Measurements from ENCODE around the gene NFAT5. TPM values are rescaled to one million over a fixed set of nuclear protein-coding genes. Genes with fewer than 3 reads are reported as not detected.
A peak's percentile ranks its signal among the peaks of the same experiment; 100 is the strongest.
"Not testable (repeated sequence)": the region's sequence is repeated elsewhere in the genome, so short reads cannot be mapped to it uniquely, and the experiment has no call there.

NFAT5 gene
- total RNA-seq, 1 experiment from 2014 or later = 6.1 TPM

DNA sequence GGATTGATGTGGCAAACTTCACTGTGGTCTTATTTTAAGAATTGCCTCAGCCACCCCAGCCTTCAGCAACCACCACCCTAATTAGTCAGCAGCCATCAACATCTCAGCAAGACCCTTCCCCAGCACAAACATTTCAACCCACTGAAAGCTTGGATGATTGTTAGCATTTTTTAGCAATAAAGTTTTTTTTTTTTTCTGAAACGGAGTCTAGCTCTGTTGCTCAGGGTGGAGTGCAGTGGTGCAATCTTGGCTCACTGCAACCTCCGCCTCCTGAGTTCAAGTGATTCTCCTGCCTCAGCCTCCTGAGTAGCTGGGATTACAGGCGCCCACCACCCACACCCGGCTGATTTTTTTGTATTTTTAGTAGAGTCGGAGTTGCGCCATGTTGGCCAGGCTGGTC, 19.1 kb upstream of the NFAT5 start:
- DNase-seq (ENCODE audit: low read depth); in situ Hi-C loops (cut with HindIII; ENCODE audit: low pct_unique_long_range_greater_than_20kb, low sequenced_read_pairs): not testable (repeated sequence)

DNA sequence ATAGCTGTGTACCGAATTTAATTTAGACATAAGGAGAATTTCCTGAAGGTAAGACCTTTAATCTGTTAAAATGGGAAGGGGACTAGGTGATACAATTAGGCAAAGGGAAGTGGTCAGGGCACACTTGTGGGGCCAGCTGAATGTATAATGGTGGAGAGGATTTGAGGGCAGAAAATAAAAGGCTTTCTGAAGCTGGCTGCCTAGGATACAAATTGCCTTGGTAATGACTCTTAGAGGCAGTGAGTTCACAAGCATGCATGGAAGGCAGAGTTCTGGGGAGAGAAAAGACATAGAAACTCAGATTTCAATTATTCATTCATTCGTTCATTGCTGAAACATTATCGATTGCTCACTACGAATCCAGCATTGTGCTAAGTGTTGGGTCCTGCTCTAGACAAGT, 12.4 kb upstream of the NFAT5 start:
- in situ Hi-C loops (cut with HindIII; ENCODE audit: low pct_unique_long_range_greater_than_20kb, low sequenced_read_pairs) = no loop called here
- DNase-seq (ENCODE audit: low read depth) = no peak

DNA sequence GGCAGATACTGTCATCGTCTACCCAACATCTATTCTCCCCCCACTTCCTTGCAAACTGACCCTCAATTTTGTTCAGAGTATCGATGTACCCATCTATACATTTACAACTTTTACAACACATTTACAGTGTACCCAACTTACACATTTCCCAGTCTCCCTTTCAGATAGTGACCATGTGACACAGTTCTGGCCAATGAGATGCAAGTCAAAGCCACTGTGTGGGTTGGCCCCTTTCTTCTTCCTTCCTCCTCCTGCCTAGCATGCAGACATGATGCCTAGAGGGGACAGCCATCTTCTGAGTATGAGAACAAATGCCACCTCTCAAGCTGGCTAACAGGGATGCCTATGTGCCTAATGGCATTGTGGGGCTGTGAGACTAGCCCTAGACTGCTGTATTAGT, 11.3 kb upstream of the NFAT5 start:
- DNase-seq (ENCODE audit: low read depth) = no peak
- in situ Hi-C loops (cut with HindIII; ENCODE audit: low pct_unique_long_range_greater_than_20kb, low sequenced_read_pairs) = no loop called here

DNA sequence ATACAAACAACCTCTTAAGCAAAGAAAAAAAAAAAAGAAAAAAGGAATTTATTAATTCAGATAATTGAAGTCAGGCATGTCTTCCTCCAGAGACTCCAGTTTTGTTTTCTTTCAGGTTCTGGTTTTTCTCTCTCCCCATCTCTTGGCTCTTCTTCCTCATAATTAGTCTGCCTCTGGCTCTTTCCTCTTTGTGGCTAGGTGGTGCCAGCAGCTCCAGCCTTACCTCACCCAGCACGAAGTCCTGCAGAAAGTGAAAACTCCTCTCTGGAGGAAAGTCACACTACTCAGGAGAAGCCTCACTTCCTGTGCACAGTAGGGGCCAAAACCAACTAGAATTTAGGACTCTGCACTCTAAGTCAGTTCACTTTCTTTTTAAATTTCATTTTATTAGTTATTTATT, 10.3 kb upstream of the NFAT5 start:
- no peak for DNase-seq (ENCODE audit: low read depth)
- in situ Hi-C loops (cut with HindIII; ENCODE audit: low pct_unique_long_range_greater_than_20kb, low sequenced_read_pairs) = no loop called here

DNA sequence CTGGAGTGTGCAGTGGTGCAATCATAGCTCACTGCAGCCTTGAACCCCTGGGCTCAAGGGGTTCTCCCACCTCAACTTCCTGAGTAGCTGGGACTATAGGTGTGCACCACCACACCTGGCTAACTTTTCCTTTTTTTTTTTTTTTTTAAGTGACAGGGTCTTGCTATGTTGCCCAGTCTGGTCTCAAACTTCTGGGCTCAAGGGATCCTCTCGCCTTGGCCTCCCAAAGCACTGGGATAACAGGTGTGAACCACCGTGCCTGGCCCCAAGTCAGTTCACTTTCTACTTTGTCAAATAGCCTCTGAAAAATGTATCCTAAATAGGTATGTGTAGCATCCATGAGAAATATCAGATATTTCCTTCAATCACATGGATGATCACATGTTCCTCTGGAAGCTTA, 9.9 kb upstream of the NFAT5 start:
- DNase-seq (ENCODE audit: low read depth) = no peak
- in situ Hi-C loops (cut with HindIII; ENCODE audit: low pct_unique_long_range_greater_than_20kb, low sequenced_read_pairs) = no loop called here

DNA sequence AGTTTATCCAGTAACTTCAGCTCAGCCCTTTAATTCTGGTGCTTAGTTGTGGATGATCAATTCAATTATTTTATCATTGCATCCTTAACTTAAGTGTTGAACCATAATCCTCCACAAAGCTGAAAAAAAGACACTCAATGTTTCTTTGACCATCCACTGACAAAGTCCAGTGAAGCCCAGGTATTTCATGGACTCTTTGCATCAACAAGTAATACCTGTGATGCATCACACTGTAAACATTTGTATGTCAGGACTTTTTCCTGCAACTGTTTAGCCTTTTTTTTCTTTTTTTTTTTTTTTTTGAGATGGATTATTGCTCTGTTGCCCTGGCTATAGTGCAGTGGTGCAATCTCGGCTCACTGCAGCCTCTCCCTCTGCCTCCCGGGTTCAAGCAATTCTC, 6.6 kb upstream of the NFAT5 start:
- in situ Hi-C loops (cut with HindIII; ENCODE audit: low pct_unique_long_range_greater_than_20kb, low sequenced_read_pairs) = no loop called here
- no peak for DNase-seq (ENCODE audit: low read depth)

DNA sequence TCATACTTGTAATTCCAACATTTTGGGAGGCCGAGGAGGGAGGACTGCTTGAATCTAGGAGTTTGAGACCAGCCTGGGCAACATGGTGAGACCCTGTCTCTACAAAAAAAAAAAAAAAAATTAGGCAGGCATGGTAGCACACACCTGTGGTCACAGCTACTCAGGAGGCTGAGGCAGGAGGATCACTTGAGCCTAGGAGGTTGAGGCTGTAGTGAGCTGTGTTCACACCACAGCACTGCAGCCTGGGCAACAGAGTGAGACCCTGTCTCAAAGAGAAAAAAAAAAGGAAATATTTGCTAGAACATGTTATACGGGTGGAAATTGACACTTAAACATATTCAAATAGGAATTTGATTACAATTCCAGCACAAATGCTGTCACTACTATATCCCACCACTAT, 4.4 kb upstream of the NFAT5 start:
- in situ Hi-C loops (cut with HindIII; ENCODE audit: low pct_unique_long_range_greater_than_20kb, low sequenced_read_pairs); DNase-seq (ENCODE audit: low read depth): not testable (repeated sequence)

DNA sequence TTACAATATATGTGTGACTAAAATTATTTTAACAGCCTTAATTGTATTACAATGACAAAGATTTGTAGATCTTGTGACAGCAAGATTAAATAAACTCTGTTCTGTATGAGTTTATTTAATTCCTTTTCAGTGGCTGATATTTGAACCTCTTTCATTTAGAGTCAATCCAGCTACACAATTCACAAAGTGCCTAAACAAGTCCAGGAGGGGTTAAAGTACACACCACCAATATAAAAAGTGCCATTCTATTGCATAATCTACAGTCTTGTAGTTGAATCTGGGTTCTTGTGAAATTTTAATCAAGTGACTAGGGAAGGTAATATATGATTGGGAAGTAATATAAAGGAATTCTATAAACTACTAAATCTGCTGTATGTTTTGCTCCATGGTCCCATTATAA, 3.9 kb upstream of the NFAT5 start:
- no peak for DNase-seq (ENCODE audit: low read depth)
- in situ Hi-C loops (cut with HindIII; ENCODE audit: low pct_unique_long_range_greater_than_20kb, low sequenced_read_pairs) = no loop called here

DNA sequence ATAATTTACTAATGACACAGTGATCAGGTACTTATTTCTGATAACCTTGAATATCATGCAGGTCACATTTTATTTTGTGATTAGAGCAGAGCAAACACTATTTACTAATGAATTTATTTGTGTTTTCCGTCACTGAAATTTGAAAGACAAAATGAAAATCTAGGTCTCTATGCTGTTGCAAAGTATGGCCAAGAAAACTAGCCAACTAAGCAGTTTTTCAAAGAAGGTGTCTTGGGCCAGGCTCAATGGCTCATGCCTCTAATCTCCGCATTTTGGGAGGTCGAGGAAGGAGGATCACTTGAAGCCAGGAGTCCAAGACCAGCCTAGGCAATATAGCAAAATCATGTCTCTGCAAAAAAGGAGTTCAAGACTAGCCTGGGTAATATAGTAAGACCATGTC, 3.0 kb upstream of the NFAT5 start:
- in situ Hi-C loops (cut with HindIII; ENCODE audit: low pct_unique_long_range_greater_than_20kb, low sequenced_read_pairs) = no loop called here
- DNase-seq (ENCODE audit: low read depth) = no peak

DNA sequence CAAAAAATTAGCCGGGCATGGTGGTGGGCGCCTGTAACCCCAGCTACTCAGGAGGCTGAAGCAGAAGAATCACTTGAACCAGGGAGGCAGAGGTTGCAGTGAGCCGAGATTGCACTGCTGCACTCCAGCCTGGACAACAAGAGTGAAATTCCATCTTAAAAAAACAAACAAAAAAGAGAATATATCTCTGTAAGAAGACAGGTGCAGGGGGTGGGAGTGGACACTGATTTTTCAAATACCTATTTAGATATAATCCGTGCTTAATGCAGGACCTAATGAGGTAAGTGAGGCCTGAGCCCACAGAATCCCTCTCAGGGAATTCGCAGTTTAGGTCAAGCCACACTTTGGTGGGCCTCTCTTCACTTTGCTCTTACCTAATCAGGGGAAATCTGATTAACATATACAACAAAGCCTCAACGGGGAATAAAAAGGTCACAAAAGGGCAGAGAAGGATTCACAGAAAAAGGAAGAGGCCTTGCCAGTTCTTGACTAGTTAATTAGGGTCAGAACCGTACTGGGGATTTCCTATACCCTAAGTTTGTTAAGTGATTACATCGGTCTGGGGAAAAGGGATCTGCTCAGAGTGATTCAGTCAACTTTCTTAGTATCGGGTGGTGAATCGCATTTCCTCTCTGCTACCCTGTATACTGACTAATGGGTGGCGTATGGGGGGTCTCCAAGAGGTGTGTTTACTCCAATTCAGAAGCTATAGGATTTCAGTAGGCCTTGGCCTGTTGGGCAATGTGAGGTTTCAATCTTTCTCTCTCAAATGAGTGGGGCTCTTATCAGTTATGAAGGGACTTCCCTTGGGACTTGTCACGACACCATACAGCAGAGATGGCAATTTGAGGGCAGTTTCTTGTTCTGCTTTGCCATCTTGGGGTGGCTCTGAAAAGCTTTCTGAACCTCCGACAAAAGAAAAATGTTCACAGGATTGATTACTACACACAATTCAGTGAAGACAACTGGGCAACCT, 1.9 kb upstream of the NFAT5 start:
- in situ Hi-C loops (cut with HindIII; ENCODE audit: low pct_unique_long_range_greater_than_20kb, low sequenced_read_pairs) = no loop called here
- DNase-seq (ENCODE audit: low read depth) = peak; percentile 40

DNA sequence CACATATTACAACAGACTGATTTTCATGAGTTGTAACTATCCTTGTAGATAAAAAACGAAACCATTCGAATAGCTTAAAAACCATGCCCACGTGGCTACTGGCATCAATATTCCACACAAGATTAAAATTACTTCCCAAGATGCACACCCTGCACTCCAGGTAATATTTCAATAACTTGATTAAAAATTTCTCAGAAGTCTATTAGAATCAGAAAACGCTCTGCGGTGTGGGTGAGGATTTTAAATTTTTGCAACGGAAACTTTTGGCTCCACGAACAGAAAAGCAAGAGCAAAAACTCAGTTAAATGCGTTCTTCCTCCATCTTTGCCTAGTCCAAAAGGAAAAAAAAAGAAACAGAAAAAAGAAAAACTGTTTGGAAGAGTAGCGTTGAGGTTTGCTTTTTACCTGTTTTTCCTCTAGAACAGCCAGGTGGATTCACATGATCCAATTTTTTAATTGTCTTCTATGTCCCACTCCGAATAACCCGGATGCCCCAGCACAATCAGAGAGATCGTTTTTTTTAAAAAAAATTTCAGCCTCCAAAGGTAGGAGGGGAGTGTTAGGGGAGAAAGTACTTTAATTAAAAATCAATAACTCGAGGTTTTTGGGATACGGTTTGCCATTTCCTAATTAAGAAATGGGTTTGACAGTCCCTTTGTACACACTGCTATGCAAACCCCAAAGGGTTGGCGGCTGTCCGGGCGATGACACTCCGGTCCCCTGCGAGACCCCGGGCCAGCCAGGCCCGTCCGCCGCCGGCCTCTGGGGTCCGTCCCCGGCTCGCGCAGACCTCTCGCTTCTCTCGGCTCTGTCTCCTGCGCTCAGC, 708 bp upstream of the NFAT5 start:
- peak; percentile 33 for DNase-seq (ENCODE audit: low read depth)
- in situ Hi-C loops (cut with HindIII; ENCODE audit: low pct_unique_long_range_greater_than_20kb, low sequenced_read_pairs) = no loop called here

DNA sequence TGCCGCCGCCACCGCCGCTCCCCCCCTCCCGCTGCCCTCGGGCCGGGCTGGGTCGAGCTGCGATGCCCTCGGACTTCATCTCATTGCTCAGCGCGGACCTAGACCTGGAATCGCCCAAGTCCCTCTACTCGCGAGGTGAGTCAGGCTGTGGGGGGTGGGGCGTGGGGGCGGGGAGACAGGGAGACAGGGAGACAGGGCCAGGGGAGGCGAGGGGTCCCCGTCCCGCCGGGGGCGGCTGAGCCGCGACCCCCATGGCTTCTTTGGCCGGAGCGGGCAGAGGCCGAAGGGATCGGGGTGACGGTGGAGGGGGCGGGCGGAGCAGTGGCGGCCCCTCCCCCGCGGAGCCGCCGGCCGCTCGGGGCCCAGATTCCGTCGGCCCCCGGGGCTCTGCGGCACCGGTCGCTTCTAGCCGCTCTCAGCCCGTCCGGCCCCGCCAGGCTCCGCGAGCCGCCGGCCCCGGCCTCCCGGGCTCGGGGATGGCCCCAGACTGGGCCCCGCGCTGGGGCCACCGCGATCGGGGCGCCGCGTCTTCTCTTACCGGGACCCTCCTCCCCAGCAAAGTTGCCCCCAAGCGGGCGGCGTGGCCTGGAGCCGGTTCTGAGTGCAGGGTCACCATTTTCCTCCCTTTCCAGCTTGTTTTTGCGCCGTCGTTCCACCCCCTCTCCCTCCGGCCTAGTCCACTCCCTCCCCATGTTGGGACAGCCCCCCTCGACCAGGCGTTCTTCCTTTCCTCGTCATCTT, 644 bp downstream of the NFAT5 start:
- DNase-seq (ENCODE audit: low read depth) = peak; percentile 68

DNA sequence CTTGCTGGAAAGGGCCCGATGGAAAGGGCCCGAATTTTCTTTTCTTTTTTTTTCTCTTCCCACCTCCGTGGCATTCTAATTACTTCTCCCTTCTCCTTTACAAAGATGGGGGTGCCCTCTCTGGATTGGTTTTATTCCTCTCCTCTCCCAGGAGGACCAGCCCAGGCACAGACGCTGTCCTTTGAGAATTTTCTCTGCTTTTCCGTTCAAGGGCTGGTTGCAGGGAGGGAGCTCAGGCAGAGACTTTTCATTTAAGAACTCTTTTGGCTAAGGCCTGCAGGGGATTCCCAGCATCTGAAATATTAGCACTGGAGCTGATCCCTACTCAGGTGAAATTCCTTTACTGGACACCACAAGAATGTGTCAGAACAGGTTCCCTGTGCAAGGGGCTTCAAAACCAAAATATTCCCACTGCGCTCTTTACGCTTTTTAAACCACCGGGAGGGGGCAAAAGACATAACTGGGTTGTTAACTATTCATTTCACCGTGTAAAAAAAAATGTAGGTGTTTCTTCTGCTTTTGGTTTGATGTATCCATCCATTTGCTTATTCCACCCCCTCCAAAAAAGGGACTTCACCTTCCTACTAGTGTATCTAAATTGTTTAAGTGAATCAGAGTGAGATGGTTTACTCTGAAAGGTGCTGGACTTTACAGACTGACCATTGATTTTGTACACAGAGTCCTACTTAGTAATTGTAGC, 1.4 kb downstream of the NFAT5 start:
- peak; percentile 69 for DNase-seq (ENCODE audit: low read depth)
- in situ Hi-C loops (cut with HindIII; ENCODE audit: low pct_unique_long_range_greater_than_20kb, low sequenced_read_pairs) = no loop called here

More for the DNA sequence above, 644 bp downstream of the NFAT5 start:
- in situ Hi-C loops (cut with HindIII; ENCODE audit: low pct_unique_long_range_greater_than_20kb, low sequenced_read_pairs) = no loop called here

DNA sequence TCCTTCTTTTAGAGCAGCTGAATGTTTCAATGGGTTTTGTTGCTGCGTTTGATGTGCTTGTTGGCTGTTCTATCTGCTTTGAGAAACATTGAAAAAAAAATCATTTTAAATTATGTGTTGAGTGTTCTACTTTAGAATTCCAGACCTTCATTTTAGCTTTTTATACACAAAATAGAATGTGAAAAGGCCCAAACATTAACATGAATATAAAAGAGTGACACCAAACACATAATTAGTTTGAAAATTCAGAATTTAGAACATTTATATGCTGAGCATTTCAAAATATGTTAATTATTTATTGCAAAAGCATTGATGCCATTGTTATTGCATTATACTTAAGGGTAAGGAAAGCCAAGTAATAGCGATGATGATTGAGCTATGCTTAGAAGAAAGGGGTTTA, 2.9 kb downstream of the NFAT5 start:
- DNase-seq (ENCODE audit: low read depth) = no peak
- in situ Hi-C loops (cut with HindIII; ENCODE audit: low pct_unique_long_range_greater_than_20kb, low sequenced_read_pairs) = no loop called here

DNA sequence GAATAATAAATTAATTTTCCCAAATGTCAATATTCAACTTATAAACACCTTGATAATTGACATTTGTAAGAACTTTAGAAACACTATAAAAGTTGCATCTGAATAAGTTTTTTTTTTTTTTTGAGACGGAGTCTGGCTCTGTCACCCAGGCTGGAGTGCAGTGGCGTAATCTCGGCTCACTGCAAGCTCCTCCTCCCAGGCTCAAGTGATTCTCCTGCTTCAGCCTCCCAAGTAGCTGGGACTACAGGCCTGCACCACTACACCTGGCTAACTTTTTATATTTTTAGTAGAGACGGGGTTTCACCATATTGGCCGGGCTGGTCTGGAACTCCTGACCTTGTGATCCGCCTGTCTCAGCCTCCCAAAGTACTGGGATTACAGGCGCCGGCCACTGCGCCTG, 13.0 kb downstream of the NFAT5 start:
- in situ Hi-C loops (cut with HindIII; ENCODE audit: low pct_unique_long_range_greater_than_20kb, low sequenced_read_pairs); DNase-seq (ENCODE audit: low read depth): not testable (repeated sequence)

DNA sequence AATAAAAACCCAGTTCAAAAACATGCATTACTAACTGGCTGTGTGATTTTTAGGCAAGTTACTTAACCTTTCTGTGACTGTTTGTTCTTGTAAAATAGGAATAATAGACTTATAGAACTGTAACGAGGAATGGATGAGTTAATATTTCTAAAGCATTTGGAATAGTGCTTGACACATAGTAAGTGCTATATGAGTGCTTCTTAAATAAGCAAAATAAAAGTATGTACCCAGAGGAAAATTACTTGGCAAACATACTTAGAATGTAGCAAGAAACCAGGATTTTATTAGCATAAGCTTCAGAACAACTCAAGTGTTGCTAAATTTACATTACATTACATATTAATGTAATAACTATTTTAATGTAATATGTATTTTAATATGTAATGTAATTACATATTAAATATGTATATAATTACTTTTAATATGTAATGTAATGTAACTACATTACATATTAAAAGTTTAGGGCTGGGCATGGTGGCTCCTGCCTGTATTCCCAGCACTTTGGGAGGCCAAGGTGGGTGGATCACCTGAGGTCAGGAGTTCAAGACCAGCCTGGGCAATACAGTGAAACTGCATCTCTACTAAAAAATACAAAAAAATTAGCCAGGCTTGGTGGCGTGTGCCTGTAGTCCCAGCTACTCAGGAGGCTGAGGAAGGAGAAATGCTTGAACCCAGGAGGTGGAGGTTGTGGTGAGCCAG, 14.2 kb downstream of the NFAT5 start:
- in situ Hi-C loops (cut with HindIII; ENCODE audit: low pct_unique_long_range_greater_than_20kb, low sequenced_read_pairs) = no loop called here

DNA sequence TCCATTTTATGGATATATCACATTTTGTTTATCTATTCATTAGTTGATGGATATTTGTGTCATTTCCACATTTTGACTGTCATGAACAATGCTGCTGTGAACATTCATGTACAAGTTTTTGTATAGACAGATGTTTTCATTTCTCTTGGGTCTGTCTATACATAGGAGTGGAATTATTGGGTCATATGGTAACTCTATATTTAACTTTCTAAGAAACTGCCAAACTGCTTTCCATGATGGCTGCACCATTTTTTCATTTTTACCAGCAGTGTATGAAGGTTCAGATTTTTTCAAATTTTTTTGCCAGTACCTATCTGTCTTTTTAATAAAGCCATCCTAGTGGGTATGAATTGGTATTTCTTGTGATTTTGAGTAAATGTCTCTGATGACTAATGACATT, 15.5 kb downstream of the NFAT5 start:
- no peak for DNase-seq (ENCODE audit: low read depth)
- in situ Hi-C loops (cut with HindIII; ENCODE audit: low pct_unique_long_range_greater_than_20kb, low sequenced_read_pairs) = no loop called here

More for the DNA sequence above, 14.2 kb downstream of the NFAT5 start:
- DNase-seq (ENCODE audit: low read depth) = no peak

Data from Caki2 (cell line).